Measurements from ENCODE around the gene LGMN. TPM values are rescaled to one million over a fixed set of nuclear protein-coding genes. Genes with fewer than 3 reads are reported as not detected.

LGMN gene
- total and polyA plus RNA-seq, 2 of the 8 experiments (the other 6 are each of a cell fraction or from before 2014, with no cell fraction given): 57.4 to 83.4 TPM

- H4K91ac ChIP-seq (replicated peaks; ENCODE audit: insufficient read length, low read length): no peak overlapping the region
- no peak for TF ChIP-seq TAF1 (IDR thresholded peaks at IDR 0.05; ENCODE audit: low read depth, low read length)
- no peak for TF ChIP-seq NRF1 (IDR thresholded peaks at IDR 0.05; ENCODE audit: low read depth, low read length)
- no peak for TF ChIP-seq GABPA (IDR thresholded peaks at IDR 0.05; ENCODE audit: borderline replicate concordance, insufficient read depth, low read length)
- TF ChIP-seq JUND (IDR thresholded peaks at IDR 0.05; ENCODE audit: low read length): no peak
- no peak for TF ChIP-seq SAP30 (IDR thresholded peaks at IDR 0.05; ENCODE audit: insufficient read depth, insufficient replicate concordance, low read length)
- TF ChIP-seq ZNF274 (IDR thresholded peaks at IDR 0.05; ENCODE audit: borderline replicate concordance, extremely low read depth, low read length): no peak
- no peak for TF ChIP-seq HDAC2 (IDR thresholded peaks at IDR 0.05; ENCODE audit: borderline replicate concordance in 1 of 2, low read depth in 2 of 2, low read length in 2 of 2)
- TF ChIP-seq BACH1 (IDR thresholded peaks at IDR 0.05; ENCODE audit: low read length): no peak
- TF ChIP-seq MAFK (IDR thresholded peaks at IDR 0.05; ENCODE audit: low read depth, low read length): no peak
- no peak for TF ChIP-seq JUN (IDR thresholded peaks at IDR 0.05; ENCODE audit: low read depth, low read length)
- no peak for TF ChIP-seq CBX5 (IDR thresholded peaks at IDR 0.05; ENCODE audit: low read depth, low read length)
- TF ChIP-seq ASH2L (IDR thresholded peaks at IDR 0.05; ENCODE audit: low read length): no peak
- TF ChIP-seq TBP (IDR thresholded peaks at IDR 0.05; ENCODE audit: low read depth, low read length): no peak
- TF ChIP-seq SIRT6 (IDR thresholded peaks at IDR 0.05; ENCODE audit: low read length): no peak
- TF ChIP-seq GTF2F1 (IDR thresholded peaks at IDR 0.05; ENCODE audit: borderline replicate concordance, low read depth, low read length): no peak
- CTCF ChIA-PET (ENCODE audit: partially characterized antibody): interaction anchor here (2.1 kb wide), 1 partner anchor 66 kb away, joined by 7 read pairs; no protein-coding TSS in a partner anchor
These were observed 85.4 kb downstream of the LGMN start for GRCh38 chr14:92663049-92663448.

More at GRCh38 chr14:92663049-92663448, 85.4 kb downstream of the LGMN start:
- H3K9me3 ChIP-seq (ENCODE audit: insufficient read depth in 2 of 2, low read depth in 1 of 2, low read length in 1 of 2): no peaks in the 10 kb centered on the region
- H3K23ac ChIP-seq (ENCODE audit: insufficient read length): no peak overlapping the region
- H3K4me1 ChIP-seq (replicated peaks in 1 of 4; ENCODE audit: control insufficient read depth in 3 of 4, insufficient read depth in 4 of 4, low read length in 3 of 4): no peaks in the 10 kb centered on the region; a peak in 1 of 7 replicates
- no peaks in the 10 kb centered on the region for H3K23me2 ChIP-seq (ENCODE audit: low read depth, low read length)
- no peaks in the 10 kb centered on the region for H3K79me2 ChIP-seq (ENCODE audit: control insufficient read depth in 1 of 2, insufficient read depth in 2 of 2, low read length in 2 of 2)
- no peak overlapping the region for H2BK5ac ChIP-seq (ENCODE audit: low read depth, low read length)
- H3K36me3 ChIP-seq (ENCODE audit: control insufficient read depth in 2 of 4, insufficient read depth in 4 of 4, low read length in 3 of 4): no peaks in the 10 kb centered on the region
- no peak overlapping the region for H3K9ac ChIP-seq (replicated peaks in 1 of 4; ENCODE audit: extremely low read depth in 1 of 4, low read depth in 3 of 4, low read length in 3 of 4)
- H3K27ac ChIP-seq (ENCODE audit: low read depth, low read length): no peak overlapping the region
- H3K27me3 ChIP-seq (replicated peaks in 1 of 4; ENCODE audit: control insufficient read depth in 3 of 4, extremely low read depth in 1 of 4, insufficient read depth in 3 of 4, low read length in 3 of 4): no peaks in the 10 kb centered on the region
- H3K4me3 ChIP-seq (ENCODE audit: extremely low read depth in 1 of 4, insufficient read depth in 2 of 4, low read depth in 3 of 4, low read length in 4 of 4): no peak overlapping the region
- H2AK5ac ChIP-seq (ENCODE audit: low read depth, low read length): no peak overlapping the region
- no peaks in the 10 kb centered on the region; the same call in 1 of the 2 replicates for H3K79me1 ChIP-seq (ENCODE audit: low read depth, low read length)
- H3K56ac ChIP-seq (replicated peaks; ENCODE audit: insufficient read length, low read depth, low read length): no peak overlapping the region
- no peak overlapping the region for H3K14ac ChIP-seq (ENCODE audit: insufficient read length)
- FAIRE-seq (no peak), DNase-seq (ENCODE audit: low read depth in 1 of 2, low spot score in 2 of 2) (no peak)
- H3K4me2 ChIP-seq (ENCODE audit: insufficient read depth in 1 of 2, low read depth in 2 of 2, low read length in 2 of 2): no peak overlapping the region
- H2BK12ac ChIP-seq (ENCODE audit: low read depth, low read length): no peak overlapping the region
- H2BK20ac ChIP-seq (ENCODE audit: low read length): no peak overlapping the region
- POLR2A ChIA-PET (ENCODE audit: partially characterized antibody): no interaction called here
- H3K4ac ChIP-seq (replicated peaks; ENCODE audit: insufficient read length, low read depth, low read length): no peak overlapping the region
- H3K18ac ChIP-seq (ENCODE audit: extremely low read depth, low read length): no peak overlapping the region
- 92% methylated on average over 7 of the region's 7 CpGs; no CpG with 5 or more reads in 1 of the 2 experiments for WGBS, 2 experiments (ENCODE audit: extremely low coverage in 1 of 2, insufficient coverage in 1 of 2, insufficient read length in 1 of 2, insufficient replicate concordance in 2 of 2, low coverage in 1 of 2, low lambda C conversion rate in 2 of 2, missing lambda C conversion rate in 1 of 2)
- no peak overlapping the region; the same call in 1 of the 2 replicates for H2BK15ac ChIP-seq (ENCODE audit: low read length)
- H2AFZ ChIP-seq (ENCODE audit: low read length): no peak overlapping the region
- H4K20me1 ChIP-seq (replicated peaks in 1 of 2; ENCODE audit: control insufficient read depth in 1 of 2, insufficient read depth in 2 of 2, low read length in 2 of 2): no peaks in the 10 kb centered on the region
- H4K8ac ChIP-seq (ENCODE audit: extremely low read depth, insufficient read depth, low read length): no peak overlapping the region
- H4K5ac ChIP-seq (ENCODE audit: insufficient read length, low read depth, low read length): no peak overlapping the region
- no peak overlapping the region for H2BK120ac ChIP-seq (replicated peaks; ENCODE audit: low read depth, low read length)

All from H1 (cell line).